SK-N-DZ (cell line): Measurements from ENCODE around the gene GPS1.

Experiments used
- DNase-seq: peaks from one replicate; pipeline ENCODE4 v3.0.0-alpha.2; 2015; ENCODE audit warnings: low spot score

The GPS1 gene

DNA sequence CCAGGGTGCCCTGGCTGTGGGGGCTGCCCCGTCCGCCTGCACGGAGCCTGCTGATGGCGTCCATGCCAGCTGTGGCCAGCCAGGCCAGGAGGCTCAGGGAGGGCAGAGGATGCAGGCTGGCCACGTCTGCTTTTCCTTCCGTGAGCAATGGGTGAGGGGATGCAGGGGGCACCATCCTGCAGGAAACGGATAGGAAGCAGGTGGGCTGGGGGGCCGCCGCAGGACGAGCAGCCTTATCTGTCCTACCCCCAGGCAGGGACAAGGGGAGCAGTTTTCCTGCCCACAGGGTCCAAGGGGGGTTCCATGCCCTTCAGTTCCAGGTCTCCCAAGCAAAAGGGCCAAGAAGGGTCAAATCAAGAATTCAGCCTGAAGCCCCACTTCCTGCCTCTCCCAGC, 7.2 kb downstream of the GPS1 start:
- no peak for DNase-seq

DNA sequence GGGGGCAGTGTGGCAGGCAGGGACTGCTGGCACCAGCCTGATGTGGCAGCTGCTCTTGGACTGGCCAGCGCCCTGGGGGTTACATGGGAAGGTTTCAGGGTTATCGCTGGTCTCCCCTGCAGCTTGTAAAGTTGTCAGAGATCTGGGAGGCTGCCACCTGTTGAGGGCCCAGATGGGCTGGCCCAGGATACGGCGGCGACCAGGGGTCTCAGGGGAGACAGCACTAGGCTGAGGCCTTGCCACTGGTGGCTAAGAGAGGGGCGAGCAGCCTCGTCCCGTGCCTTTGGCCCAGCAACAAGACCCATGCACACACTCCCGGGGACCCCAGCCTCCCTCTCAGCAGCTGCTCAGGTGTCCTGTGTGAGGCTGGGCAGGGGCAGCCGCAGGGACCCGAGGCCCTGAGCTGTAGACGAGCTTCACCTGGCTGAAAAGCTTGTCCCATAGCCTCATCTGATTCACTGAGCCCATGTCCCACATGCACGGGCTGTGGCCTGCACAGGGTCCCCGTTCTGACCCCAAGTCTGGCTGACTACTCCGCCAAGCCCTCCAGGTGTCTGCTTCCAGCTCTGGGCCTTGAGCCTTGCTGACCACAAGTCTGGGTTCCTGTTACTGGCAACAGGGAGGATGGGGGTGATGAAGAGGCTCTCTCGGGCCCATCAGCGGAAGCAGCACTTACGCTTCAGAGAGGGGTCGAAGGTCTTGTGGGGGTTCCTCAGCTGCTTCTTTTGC, 7.7 kb downstream of the GPS1 start:
- DNase-seq: no peak

DNA sequence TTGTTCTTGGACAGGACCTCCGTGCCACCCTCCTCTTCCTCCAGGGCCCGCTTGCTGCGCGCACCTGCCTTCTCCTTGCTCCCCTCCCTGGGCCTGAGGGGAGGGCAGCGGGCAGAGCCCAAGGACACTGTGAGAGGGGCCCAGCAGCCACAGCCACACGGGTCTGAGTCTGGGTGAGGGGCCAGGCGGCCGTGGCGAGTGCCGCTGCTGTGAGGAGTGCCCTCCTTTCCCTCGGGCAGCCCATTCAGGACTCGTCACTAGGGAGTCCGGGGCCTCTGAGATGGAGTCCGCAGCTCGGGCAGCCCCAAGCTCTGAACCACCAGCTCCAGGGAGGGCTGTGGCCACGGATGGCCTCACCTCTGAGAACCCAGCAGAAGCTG, 8.3 kb downstream of the GPS1 start:
- no peak for DNase-seq

DNA sequence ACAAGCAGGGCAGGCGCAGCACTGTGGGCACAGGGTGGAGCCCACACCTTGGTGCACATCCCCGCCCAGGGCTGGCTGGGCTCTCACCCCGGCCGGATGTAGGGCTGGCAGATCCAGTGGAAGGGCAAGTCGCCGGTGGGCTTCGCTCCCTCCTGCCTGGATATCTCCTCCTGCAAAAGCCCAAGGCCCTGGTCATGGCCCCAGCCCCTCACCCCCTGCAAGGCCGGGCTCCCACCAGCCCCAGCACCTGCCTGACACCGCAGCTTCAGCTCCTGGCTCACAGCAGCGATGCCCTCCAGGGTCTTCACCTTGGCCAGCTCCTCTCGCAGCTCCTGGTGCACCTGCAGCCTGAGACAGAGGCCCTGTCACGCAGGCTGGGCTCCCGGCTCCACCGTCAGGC, 8.9 kb downstream of the GPS1 start:
- no peak for DNase-seq

DNA sequence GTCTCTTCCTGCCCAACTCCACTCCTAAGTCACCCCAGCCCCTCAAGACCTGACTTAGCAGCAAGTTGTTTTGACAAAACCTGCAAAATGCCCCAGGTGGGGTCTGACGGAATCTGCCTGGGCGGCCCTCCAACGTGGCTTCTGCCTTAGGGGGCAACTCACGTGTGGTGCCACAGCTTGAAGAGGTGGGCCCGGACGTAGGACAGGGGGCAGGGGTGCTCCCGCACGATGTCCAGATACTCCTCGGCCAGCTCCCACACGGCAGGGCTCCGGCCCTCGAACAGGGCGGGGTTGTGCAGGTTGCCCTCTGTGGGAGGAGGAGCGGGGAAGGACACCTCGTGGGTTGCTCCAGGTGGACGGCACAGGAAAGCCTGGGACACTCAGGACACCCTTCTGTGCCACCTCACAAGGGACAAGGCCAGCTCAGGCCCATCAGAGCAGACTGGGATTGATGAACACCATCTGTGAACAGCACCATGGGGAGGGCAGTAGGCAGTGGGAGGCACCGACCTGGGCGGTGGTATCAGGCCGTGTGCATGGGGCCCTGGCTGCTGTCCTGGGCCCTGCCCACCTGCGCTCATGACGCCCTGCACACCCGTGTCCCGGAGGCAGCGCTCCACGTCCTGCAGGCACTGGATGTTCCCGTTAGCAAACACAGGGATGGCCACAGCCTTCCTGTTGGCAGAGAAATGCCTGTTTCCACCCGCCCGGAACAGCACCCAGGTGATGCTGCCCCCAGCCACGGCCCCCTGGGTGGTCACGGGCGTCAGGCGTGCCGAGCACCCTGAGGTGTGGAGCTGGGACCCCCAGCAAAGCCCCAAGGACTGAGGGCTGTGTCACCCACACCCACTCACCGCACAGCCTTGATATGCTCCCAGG, 9.6 kb downstream of the GPS1 start:
- DNase-seq: no peak

DNA sequence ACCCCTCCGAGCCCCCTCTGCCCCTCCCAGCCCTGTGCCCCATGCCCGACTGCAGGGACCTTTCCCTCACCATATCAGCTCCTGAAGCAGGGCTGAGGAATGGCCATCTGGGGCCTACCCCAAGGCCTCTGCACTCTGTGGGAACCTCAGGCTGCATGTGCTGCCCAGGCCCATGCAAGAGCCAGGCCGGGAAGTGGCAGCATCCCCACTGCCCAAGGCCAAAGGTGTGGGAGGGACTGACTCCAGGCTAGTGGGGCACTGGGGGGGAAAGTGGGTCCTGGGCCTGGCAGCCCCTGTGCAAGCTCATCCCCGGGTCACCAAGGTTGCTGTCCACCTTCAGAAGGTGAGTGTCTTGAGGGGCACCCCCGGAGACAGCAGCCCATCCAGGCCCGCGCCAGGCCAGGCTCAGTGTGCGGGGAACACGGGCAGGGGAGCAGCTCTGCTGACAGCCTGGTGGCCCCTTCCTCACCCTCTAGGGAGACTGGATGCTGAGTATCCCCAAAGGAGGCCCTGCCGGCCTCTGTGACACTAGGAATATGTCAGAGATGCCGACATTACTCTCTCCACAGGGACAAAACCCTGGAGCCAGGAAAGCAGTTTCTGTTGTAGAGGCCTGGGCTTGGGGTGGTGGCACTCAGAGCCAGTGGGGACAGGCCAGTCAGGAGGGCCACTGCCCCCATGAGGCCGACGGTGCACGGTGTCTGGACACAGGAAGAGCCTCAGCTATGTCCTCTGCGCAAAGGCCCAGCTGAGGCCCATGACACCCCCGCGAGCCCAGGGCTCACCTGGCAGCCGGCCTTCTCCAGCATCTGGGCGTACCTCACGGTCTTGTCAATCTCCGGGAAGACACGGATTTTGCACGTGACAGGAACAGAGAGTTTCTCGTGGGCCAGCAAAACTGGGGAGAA, 10.6 kb downstream of the GPS1 start:
- no peak for DNase-seq

DNA sequence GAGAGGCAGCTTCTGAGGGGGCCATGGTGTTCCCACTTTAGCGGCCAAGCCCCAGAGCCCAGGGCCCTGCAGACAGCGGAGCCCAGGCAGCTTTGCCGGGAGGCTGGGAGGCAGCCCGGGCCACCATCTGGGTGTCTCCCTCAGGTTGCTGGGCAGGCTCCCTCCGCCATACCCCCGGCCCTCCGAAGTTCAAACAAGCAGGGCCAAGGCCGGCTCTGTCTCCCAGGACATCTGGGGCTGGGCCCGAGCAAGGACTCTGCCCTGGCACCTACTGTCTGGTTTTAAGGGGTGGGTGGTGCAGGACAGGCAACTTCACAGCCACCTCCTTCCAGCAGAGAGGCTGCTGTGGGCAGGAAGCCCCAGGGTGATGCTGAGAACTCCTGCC, 11.3 kb downstream of the GPS1 start:
- no peak for DNase-seq

DNA sequence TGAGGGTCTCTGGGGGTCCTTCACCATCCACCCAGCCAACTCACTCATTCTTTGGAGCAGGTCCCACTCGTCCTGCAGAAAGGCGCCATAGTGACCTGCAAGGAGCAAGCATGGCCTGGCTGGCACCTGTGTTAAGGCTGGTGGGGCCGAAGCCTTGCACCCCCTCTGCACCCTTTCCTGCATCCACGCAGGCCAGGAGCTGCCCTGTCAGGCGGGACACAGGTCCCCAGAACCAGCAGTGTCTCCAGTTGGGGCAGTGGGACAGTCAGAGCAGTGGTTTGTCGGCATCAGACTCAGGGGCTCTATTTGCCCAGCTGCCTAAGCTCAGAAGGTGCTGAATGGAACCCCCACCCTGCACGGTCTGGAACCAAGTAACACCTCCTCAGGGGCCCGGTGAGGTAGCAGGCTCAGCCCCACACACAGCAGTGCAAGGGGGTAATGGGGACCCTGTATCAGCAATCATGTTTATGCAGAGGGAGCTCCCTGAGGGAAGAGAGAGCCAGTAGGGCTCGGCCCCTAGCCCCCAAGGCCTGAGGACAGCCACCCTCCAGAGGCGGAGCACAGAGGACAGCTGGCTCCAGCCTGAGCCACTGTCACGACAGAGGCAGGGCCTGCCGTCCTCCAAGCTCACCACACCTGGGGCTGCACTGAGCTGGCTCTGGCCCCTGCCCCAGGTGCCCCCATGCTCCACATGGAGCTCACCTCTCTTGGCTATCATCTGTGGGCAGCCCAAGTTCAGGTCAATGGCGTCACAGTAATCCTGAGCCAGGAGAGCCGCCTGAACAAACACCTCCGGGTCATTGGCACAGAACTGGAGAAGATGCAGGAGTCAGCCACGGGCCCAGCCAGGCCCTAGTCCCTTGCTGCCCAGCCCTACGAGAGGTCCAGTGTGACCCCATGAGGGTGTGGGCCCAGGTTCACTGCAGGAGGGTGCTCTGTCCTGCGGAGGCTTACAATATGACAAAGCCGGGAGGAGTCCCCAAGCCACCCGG, 12.0 kb downstream of the GPS1 start:
- no peak for DNase-seq

DNA sequence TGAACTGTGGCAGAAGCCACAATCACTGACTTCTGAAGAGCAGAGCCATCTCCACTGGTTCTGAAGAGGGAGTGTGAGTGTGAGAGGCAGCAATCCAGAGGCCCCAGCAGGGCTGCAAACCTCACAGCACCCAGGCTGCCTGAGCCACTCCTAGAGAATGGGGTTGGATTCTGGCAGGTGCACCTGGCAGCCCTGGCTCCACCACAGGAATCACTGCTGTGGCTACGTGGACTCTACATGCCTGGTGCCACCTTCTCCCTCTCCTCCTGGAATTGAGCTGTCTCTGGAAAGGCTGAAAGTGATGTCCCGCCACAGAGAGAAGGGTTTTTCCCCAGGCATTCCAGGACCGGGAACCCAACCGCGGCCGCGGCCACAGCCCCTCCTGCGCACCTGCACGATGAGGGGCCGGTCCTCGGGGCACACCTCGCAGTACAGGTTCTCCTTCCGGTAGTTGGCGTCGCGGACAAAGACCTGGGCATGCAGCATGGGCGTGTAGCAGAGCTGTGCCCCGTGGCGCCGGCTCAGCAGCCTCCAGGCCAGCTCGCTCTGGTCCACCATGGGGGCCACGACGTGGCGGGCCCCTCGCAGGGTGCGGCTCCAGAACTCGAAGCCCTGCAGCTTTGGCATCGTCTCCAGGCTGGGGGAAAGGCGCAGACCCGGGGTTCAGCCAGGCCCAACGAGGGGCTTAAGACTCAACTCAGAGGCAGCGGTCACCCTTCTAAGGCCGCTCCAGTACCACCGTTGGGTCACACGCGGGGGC, 12.9 kb downstream of the GPS1 start:
- DNase-seq: no peak

DNA sequence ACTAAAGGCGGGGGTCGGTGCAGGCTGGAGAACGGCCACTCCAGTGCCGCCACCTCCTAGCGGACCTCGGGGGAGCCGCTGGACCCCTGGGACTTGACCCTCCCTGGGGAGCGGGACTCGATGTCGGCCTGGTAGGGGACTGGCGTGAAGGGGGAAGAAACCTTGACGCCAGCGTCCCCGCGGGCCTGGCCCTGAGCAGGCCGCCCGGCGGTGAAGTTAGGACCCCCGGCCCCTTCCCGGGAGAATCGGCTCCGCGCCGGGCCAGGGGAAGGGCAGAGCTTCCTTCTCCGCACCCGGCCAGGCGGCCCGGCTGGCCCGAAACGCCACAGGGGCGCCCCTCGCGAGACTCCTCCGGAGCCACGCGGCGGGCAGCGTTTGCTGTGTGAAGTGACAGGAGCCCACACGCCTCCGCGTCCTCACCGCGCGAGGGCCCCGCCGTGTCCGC, 13.5 kb downstream of the GPS1 start:
- no peak for DNase-seq

DNA sequence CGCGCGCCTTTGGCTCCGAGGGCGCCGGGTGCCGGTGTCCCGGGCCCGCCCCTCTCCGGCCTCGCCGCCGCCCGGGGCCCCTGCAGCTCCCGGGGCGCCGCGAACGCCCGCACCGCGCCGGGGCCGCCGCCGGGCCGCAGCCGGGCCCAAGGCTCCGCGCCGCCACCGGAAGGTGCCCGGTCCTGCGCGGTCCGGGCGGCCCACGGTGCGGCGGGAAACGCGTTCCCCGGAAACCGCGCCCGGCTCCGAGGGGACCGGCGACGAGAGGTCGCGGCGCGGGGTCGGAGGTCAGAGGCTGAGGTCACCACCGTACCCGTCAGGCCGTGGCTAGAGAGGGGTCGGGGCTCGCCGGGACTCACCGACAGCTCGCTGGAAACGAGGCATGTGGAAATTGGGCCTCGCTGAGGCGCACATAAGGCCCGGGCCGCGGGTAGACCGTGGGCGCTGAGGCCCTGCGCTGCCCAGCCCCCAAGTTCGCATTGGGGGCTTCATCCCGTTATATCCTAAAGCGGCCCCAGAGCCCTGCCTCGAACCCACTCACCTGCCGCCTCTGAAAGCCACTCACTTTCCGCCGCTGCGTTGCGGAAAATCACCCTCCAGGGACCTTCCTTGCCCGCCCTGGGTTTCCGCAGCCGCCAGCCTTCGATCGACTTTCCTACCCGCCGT, 14.1 kb downstream of the GPS1 start, which contains the start of gene DUS1L:
TSS of gene DUS1L (minus strand) at position 167 of the 666 bp plus-strand sequence. CDS start 745 bp downstream, outside the sequence.
- peak; percentile 56 for DNase-seq

DNA sequence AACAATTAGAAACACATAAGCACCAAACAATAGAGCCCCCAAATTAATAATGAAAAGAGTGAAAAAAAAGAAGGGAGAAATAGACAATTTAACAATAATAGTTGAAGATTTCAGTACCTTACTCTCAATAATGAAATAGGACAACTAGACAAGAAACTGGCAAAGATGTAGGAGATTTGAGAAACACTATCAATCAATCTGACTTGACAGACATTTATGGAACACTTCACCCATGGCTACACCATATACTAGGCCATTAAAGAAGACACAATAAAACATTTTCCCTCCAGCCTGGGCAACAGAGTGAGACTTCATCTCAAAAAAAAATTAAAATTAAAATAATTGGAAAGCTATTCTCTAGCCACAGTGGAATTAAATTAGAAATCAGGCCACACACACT, 18.9 kb downstream of the GPS1 start:
- DNase-seq: no peak

DNA sequence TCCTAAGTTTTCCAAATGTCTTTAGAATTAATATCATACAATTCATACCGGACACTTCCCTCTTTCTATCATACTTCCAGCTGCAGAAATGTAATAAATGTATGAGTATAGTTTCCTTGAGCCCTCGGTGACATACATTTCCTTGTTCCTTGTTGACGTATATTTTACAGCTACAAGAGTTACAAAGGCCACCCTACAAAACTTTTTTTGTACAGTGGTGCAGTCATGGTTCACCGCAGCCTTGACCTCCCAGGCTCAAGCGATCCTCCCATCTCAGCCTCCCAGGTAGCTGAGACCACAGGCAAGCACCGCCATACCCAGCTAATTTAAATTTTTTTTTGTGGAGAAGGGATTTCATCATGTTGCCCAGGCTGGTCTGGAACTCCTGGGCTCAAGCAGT, 21.1 kb downstream of the GPS1 start:
- no peak for DNase-seq

DNA sequence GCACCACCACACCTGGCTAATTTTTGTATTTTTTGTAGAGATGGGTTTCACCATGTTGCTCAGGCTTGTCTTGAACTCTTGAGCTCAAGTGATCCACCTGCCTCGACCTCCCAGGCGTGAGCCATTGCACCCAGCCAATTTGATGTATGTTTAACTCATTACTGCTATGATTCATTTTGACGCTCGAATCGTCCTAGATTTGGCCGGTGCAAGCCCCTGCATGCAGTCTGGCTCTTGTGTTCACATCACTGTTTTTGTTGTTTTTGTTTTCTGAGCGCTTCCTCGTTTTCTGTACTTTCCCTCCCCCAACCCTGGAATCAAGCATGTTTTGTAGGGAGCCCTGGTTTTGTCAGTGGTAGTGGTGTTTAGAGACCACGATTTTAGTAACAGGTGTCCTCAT, 21.7 kb downstream of the GPS1 start:
- DNase-seq: no peak

DNA sequence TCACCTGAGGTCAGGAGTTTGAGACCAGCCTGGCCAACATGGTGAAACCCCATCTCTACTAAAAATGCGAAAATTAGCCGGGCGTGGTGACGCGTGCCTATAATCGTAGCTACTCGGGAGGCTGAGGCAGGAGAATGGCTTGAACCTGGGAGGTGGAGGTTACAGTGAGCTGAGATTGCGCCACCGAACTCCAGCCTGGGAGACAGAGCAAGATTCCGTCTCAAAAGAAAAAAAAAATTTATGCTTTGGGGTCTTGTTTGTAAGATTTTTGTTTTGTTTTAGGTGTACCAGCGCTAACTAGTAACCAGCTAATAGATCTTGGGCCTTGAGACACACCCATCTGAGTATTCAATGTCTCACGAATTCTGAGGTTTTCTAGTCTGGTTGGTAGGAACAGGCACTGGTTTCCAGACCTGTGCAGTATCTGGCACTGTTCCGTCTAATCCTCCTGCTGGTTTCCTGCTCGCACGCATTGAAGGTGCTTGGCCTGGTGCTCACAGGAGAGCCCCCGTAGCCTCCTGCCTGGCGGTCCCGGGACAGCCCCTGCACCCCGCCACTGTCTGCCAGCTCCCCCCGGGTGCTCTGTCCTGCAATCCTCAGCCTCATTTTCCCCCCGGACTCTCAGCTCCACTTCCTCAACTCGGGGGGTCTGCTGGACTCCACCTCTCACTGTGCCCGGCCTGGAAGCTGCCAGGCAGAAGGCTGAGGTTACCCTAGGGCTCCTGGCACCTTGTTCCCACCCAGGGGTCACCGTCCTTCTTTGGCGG, 24.5 kb downstream of the GPS1 start:
- no peak for DNase-seq

DNA sequence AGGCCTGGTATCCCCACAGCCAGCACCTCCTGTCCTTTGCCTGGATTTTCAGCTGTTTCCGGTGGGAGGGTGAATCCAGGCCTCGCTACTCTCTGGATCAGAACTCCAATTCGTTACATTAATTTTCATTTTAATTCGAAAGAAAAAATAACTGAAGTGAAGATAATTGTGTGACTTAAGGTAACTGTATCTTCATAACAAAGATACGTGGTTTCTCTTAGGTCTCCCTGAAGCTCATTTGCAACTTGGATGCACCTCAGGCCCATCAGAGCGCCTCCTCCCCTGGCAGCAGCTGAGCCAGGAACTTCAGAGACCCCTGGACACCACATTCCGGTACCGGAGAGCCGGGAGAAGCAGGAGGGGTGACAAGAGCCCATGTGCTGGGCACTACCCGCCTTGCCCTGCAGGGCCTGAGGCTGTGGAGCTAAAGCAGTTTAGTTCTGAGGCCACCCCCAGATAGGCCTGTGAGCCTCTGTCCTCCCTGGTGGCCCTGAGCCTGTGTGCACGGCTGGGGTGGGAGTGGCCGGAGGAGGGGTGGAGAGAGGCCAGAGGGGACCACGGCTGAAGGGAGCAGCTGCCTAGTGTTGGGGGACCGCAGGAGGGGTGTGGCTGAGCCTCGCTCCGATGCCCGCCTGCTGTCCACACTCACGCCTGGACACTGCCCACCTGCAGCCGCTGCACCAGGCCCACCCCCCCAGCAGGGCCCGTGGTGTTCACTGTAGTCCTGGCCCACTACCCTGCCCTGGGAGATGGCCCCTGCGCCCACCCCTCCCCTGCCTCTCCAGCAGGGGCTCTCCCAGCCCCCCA, 25.3 kb downstream of the GPS1 start:
- no peak for DNase-seq

DNA sequence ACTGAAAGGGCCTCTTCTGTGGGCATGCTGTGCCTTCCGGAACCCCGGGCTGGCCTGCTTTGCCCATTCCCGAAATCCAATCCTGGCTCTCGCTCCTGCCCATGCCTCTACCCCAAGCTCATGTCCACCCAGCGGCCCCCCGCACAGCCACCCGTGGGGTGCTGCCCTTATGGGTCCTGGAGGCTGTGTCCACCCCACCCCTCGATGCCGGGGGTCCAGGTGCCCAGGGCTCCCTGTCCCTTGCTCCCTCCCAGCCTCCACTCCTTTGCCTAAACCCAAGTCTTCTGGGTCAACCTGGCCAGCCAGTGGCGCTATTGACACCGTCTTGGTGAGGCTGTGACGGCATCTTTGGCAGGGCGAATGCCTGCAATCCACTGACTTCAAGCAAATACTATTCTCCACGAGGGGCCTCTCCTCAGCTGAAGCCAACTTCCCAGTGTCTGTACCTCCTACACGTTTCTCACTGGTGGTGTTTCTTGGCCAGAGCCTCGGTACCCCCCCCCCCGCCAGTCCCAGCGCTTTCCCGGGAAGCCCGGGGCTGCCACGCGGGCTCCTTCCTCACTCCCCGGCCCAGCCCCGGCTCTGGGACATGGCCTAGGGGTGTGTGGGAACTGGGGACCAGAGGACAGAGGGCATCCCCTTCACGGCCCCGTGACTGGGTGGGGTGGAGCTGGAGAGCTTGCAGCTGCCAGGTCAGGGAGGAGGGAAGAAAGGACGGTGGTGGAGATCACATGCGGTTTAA, 26.1 kb downstream of the GPS1 start:
- no peak for DNase-seq
